Measurements from ENCODE around the gene SCUBE2. TPM values are rescaled to one million over a fixed set of nuclear protein-coding genes. Genes with fewer than 3 reads are reported as not detected.

The SCUBE2 gene
- total RNA-seq, 4 donors from 2014 or later, result 0.78 to 13.1 (median 5.0) TPM

DNA sequence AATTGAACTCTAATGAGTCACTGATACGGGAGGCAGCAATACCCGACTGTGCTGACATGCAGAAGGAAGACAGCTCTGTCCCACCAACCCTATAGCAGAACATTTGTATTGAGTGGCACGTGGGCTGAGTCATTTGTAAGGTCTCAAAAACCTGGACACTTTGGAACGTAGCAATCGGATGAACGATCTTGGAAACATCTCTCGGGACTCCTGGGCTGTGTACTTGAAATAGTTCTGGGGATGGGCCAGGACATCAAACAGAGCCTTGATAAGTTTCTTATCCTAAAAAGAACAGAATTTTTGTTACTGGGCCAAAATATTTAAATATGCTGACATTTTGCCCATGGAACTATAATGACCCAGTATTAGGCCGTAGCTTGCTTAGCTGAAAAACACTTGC, 70.5 kb downstream of the SCUBE2 start:
- ATAC-seq, result no peak
- TF ChIP-seq, protein P1, sequence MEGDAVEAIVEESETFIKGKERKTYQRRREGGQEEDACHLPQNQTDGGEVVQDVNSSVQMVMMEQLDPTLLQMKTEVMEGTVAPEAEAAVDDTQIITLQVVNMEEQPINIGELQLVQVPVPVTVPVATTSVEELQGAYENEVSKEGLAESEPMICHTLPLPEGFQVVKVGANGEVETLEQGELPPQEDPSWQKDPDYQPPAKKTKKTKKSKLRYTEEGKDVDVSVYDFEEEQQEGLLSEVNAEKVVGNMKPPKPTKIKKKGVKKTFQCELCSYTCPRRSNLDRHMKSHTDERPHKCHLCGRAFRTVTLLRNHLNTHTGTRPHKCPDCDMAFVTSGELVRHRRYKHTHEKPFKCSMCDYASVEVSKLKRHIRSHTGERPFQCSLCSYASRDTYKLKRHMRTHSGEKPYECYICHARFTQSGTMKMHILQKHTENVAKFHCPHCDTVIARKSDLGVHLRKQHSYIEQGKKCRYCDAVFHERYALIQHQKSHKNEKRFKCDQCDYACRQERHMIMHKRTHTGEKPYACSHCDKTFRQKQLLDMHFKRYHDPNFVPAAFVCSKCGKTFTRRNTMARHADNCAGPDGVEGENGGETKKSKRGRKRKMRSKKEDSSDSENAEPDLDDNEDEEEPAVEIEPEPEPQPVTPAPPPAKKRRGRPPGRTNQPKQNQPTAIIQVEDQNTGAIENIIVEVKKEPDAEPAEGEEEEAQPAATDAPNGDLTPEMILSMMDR (IDR thresholded peaks at IDR 0.05), result no peak
- TF ChIP-seq EP300 (IDR thresholded peaks at IDR 0.05), result no peak
- TF ChIP-seq POLR2AphosphoS5 (IDR thresholded peaks at IDR 0.05), result no peak
- TF ChIP-seq POLR2A (IDR thresholded peaks at IDR 0.05), result no peak
- no peaks in the 10 kb centered on the region for H3K27me3 ChIP-seq
- H3K4me1 ChIP-seq, result peaks cover 0 to 17% (median 5%) of the 10 kb centered on the region in 3 donors
- no peak overlapping the region for H3K27ac ChIP-seq
- no peaks in the 10 kb centered on the region for H3K36me3 ChIP-seq
- H3K9me3 ChIP-seq, result no peaks in the 10 kb centered on the region
- 33 to 38% methylated on average over 8 of the region's 8 CpGs for WGBS, 2 donors (ENCODE audit: low coverage in 1 of 2)
- no peak overlapping the region for H3K4me3 ChIP-seq

GRCh38 chr11:9019861-9020260, 71.5 kb downstream of the SCUBE2 start:
- TF ChIP-seq POLR2AphosphoS5 (IDR thresholded peaks at IDR 0.05), result no peak
- TF ChIP-seq POLR2A (IDR thresholded peaks at IDR 0.05), result no peak
- TF ChIP-seq, protein P1 (IDR thresholded peaks at IDR 0.05), result no peak
- TF ChIP-seq EP300 (IDR thresholded peaks at IDR 0.05), result no peak
- 90 to 100% methylated on average over 2 to 6 of the region's 6 CpGs for WGBS, 2 donors (ENCODE audit: low coverage in 1 of 2)
- Histone ChIP-seq H3K4me1 (peaks cover 0 to 23% (median 9%) of the 10 kb centered on the region in 3 donors), H3K27ac (no peak overlapping the region), H3K27me3 (no peaks in the 10 kb centered on the region), H3K9me3 (no peaks in the 10 kb centered on the region), H3K36me3 (no peaks in the 10 kb centered on the region), H3K4me3 (no peak overlapping the region)
- no peak for ATAC-seq

GRCh38 chr11:9017773-9018172, 73.6 kb downstream of the SCUBE2 start:
- no peaks in the 10 kb centered on the region for H3K36me3 ChIP-seq
- H3K4me1 ChIP-seq, result peaks cover 0 to 23% (median 9%) of the 10 kb centered on the region in 3 donors
- TF ChIP-seq EP300 (IDR thresholded peaks at IDR 0.05) (no peak), POLR2AphosphoS5 (IDR thresholded peaks at IDR 0.05) (no peak), POLR2A (IDR thresholded peaks at IDR 0.05) (no peak)
- TF ChIP-seq, protein P1 (IDR thresholded peaks at IDR 0.05), result no peak
- 36 to 64% methylated on average over 3 of the region's 5 CpGs for WGBS, 2 donors (ENCODE audit: low coverage in 1 of 2)
- ATAC-seq, result peak; percentile 74
- H3K9me3 ChIP-seq, result no peaks in the 10 kb centered on the region
- H3K27ac ChIP-seq, result no peak overlapping the region
- H3K4me3 ChIP-seq, result no peak overlapping the region
- no peaks in the 10 kb centered on the region for H3K27me3 ChIP-seq

DNA sequence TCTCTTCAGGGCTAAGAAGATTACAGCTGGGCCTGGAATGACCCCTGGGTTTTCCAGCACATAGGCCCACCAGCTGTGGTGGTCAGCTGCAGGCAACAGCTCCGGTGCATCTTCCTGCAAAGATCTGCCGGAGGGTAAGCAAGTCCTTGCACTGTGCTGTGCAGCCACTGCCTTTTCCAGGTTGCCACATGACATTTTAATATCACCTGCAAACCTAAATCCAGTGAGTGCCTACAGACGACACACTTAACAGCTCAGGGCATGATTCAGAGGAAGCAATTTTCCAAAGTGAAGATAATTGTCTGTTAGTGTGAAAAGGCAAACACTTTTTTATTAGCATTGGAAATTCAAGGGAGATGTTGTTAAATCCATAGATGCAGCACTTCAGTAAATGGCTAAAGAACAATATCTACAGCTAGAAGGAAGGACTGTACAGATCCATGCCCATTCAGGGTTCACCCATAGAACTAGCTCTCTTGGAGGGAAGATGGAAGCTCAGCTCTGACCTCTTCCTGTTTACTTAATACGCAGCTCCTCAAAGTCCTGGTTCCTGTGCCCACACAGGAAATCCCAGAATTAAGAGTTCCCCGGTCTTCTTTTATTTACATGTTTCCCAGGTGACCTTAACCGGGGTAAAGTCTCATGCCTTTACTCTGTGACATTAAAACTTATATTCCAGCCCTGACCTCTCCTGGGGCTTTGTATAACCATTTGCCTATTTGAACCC, 74.3 kb downstream of the SCUBE2 start:
- no peak for ATAC-seq
- peaks cover 0 to 23% (median 9%) of the 10 kb centered on the region in 3 donors for H3K4me1 ChIP-seq
- 75 to 90% methylated on average over 4 of the region's 6 CpGs for WGBS, 2 donors (ENCODE audit: low coverage in 1 of 2)
- H3K27me3 ChIP-seq, result no peaks in the 10 kb centered on the region
- H3K36me3 ChIP-seq, result no peaks in the 10 kb centered on the region
- no peak overlapping the region for H3K4me3 ChIP-seq
- no peak overlapping the region for H3K27ac ChIP-seq
- H3K9me3 ChIP-seq, result no peaks in the 10 kb centered on the region
- TF ChIP-seq POLR2A (IDR thresholded peaks at IDR 0.05), result no peak
- no peak for TF ChIP-seq EP300 (IDR thresholded peaks at IDR 0.05)
- no peak for TF ChIP-seq POLR2AphosphoS5 (IDR thresholded peaks at IDR 0.05)
- TF ChIP-seq, protein P1 (IDR thresholded peaks at IDR 0.05), result no peak

DNA sequence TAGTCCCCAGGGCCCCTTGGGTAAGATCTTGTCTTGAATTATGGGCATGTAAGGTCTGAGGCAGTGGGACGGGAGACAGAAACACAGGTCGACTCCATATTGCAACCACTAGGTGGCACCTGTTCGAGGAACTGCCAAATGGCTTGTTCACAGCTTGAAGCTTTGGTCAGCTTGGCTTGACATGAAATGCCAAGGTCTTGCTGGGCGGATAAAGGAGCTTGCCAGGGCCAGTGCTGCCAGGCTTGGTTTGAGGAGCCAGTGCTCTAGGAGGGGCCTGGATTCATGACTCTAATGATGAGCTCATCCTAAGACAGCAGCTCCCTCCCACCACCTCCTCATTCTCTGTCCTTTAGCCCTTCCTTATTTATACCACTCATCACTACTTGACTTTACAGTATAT, 75.7 kb downstream of the SCUBE2 start:
- peaks cover 0 to under 1% (median 0%) of the 10 kb centered on the region in 3 donors for H3K9me3 ChIP-seq
- ATAC-seq, result peak; percentile 74
- WGBS, 2 donors (ENCODE audit: low coverage in 1 of 2), result 6 to 16% methylated on average over 4 of the region's 4 CpGs
- H3K27ac ChIP-seq, result no peak overlapping the region
- no peak overlapping the region for H3K4me3 ChIP-seq
- no peak for TF ChIP-seq EP300 (IDR thresholded peaks at IDR 0.05)
- TF ChIP-seq, protein P1 (IDR thresholded peaks at IDR 0.05), result peak; percentile 61 to 83 (median 77)
- peaks cover 0 to 23% (median 9%) of the 10 kb centered on the region in 3 donors for H3K4me1 ChIP-seq
- no peaks in the 10 kb centered on the region for H3K27me3 ChIP-seq
- no peaks in the 10 kb centered on the region for H3K36me3 ChIP-seq
